GDM1 (cell line): ENCODE results near the gene CA5B.
"Not testable (repeated sequence)": the region's sequence is repeated elsewhere in the genome, so short reads cannot be mapped to it uniquely, and the experiment has no call there.

ENCODE experiments used
- DNase-seq: peaks from one replicate; lab custom pipeline; 2025; lab: John Stamatoyannopoulos, UW

Gene CA5B

GRCh38 chrX:15748841-15749240, 10.8 kb downstream of the CA5B start:
- DNase-seq = no peak

- no peak for DNase-seq
Observed at GRCh38 chrX:15749642-15750610, 11.9 kb downstream of the CA5B start.

- DNase-seq = no peak
Observed at GRCh38 chrX:15750611-15751154, 12.6 kb downstream of the CA5B start.

- peak; percentile 19 for DNase-seq
Observed at GRCh38 chrX:15751155-15751819, 13.2 kb downstream of the CA5B start.

- DNase-seq = no peak
Observed at GRCh38 chrX:15755091-15755490, 17.0 kb downstream of the CA5B start.

GRCh38 chrX:15758140-15758539, 20.1 kb downstream of the CA5B start:
- DNase-seq = no peak

GRCh38 chrX:15759886-15760285, 21.8 kb downstream of the CA5B start:
- not testable (repeated sequence) for DNase-seq

- DNase-seq = peak; percentile 1
Observed at GRCh38 chrX:15761564-15762191, 23.6 kb downstream of the CA5B start.

- DNase-seq = no peak
Observed at GRCh38 chrX:15769300-15769954, 31.4 kb downstream of the CA5B start.

GRCh38 chrX:15781961-15782699, 44.1 kb downstream of the CA5B start:
- no peak for DNase-seq

GRCh38 chrX:15785176-15785750, 47.2 kb downstream of the CA5B start:
- DNase-seq = no peak

- DNase-seq = peak; percentile 7
Observed at GRCh38 chrX:15786915-15787314, 48.8 kb downstream of the CA5B start.

GRCh38 chrX:15789979-15790768, 52.1 kb downstream of the CA5B start, which contains the start of gene ZRSR2:
Gene ZRSR2 (plus strand): TSS chrX:15790484. CDS start chrX:15790496, 12 bp downstream.
- peak; percentile 77 for DNase-seq

- DNase-seq = no peak
Observed at GRCh38 chrX:15790769-15791290, 52.8 kb downstream of the CA5B start.

GRCh38 chrX:15797707-15798106, 59.6 kb downstream of the CA5B start:
- no peak for DNase-seq

- DNase-seq = no peak
Observed at GRCh38 chrX:15804563-15804962, 66.5 kb downstream of the CA5B start.

- no peak for DNase-seq
Observed at GRCh38 chrX:15808254-15808653, 70.2 kb downstream of the CA5B start.

- no peak for DNase-seq
Observed at GRCh38 chrX:15812192-15812938, 74.3 kb downstream of the CA5B start.

GRCh38 chrX:15813416-15813815, 75.3 kb downstream of the CA5B start:
- no peak for DNase-seq
